ENCODE measurements around the gene SH3BGRL2. TPM values are rescaled to one million over a fixed set of nuclear protein-coding genes. Genes with fewer than 3 reads are reported as not detected.

The SH3BGRL2 gene
- total RNA-seq, 1 experiment from 2014 or later, result 11.8 TPM

- TF ChIP-seq CTCF (conservative IDR thresholded peaks at IDR 0.05), result no peak
- no peaks in the 10 kb centered on the region for H4K20me1 ChIP-seq (ENCODE audit: control insufficient read depth, insufficient read depth, insufficient read length)
- H2BK5ac ChIP-seq (ENCODE audit: insufficient read length, low read length), result no peak overlapping the region
Measured at GRCh38 chr6:79622364-79622763, 8.8 kb upstream of the SH3BGRL2 start.

More at GRCh38 chr6:79622364-79622763, 8.8 kb upstream of the SH3BGRL2 start:
- Mint-ChIP-seq H3K36me3 (ENCODE audit: insufficient read depth in 1 of 3, low read depth in 3 of 3) (no peaks in the 10 kb centered on the region), H3K4me1 (0 out of 4 replicates have a peak, but pooled peaks cover 0 to 5% of the 10 kb centered on the region in 2 experiments), H3K9me3 (no peaks in the 10 kb centered on the region), H3K27me3 (ENCODE audit: low read depth) (no peaks in the 10 kb centered on the region; the same call in 1 of the 2 replicates), H3K27ac (no peak overlapping the region), H3K4me3 (no peak overlapping the region)
- H2BK15ac ChIP-seq (ENCODE audit: low read depth, low read length), result no peak overlapping the region
- no peak overlapping the region for H3K23ac ChIP-seq (ENCODE audit: insufficient read length, low read depth, low read length)
- no peak overlapping the region for H2BK12ac ChIP-seq (ENCODE audit: insufficient read length, low read depth, low read length)
- no peaks in the 10 kb centered on the region for H3K9me3 ChIP-seq (ENCODE audit: control insufficient read depth, low read depth, low read length)
- H3K4me1 ChIP-seq (ENCODE audit: insufficient read depth, low read length), result no peaks in the 10 kb centered on the region
- no peak overlapping the region for H2BK120ac ChIP-seq (ENCODE audit: low read depth, low read length, poor library complexity, severe bottlenecking)
- H3K9ac ChIP-seq (ENCODE audit: extremely low read depth, insufficient read length, low read length), result no peak overlapping the region
- H3K27me3 ChIP-seq (ENCODE audit: insufficient read depth, low read length), result no peaks in the 10 kb centered on the region
- no peaks in the 10 kb centered on the region for H3K79me1 ChIP-seq (ENCODE audit: insufficient read depth, low read depth, low read length, poor library complexity, severe bottlenecking)
- no peak overlapping the region for H2BK20ac ChIP-seq (ENCODE audit: low read depth, low read length, poor library complexity, severe bottlenecking)
- no peak overlapping the region for H4K5ac ChIP-seq (ENCODE audit: insufficient read length, low read depth, low read length)
- no peak overlapping the region for H3K4ac ChIP-seq (ENCODE audit: low read depth, low read length)
- no peak overlapping the region for H2AFZ ChIP-seq (ENCODE audit: low read length)
- no peak overlapping the region for H2AK5ac ChIP-seq (ENCODE audit: insufficient read length, low read length)
- H3K56ac ChIP-seq (ENCODE audit: insufficient read length, low read depth, low read length), result no peak overlapping the region
- H3K18ac ChIP-seq (ENCODE audit: insufficient read length, low read depth, low read length), result no peak overlapping the region
- no peak overlapping the region for H3K4me2 ChIP-seq (ENCODE audit: insufficient read depth, insufficient read length, low read length)
- no CpG with 5 or more reads among the region's 1 CpG for WGBS (ENCODE audit: extremely low coverage, insufficient read length, low lambda C conversion rate)
- no peak overlapping the region for H4K91ac ChIP-seq (ENCODE audit: insufficient read length, low read depth, low read length)
- no peak overlapping the region for H3T11ph ChIP-seq (ENCODE audit: low read length)
- no peak overlapping the region for H3K14ac ChIP-seq (ENCODE audit: insufficient read depth, low read length)
- no peaks in the 10 kb centered on the region for H3K79me2 ChIP-seq (ENCODE audit: insufficient read depth, low read length)
- no peak overlapping the region for H3K27ac ChIP-seq (ENCODE audit: insufficient read length, low read depth, low read length)
- no peaks in the 10 kb centered on the region for H3K23me2 ChIP-seq (ENCODE audit: insufficient read length, low read depth, low read length, poor library complexity, severe bottlenecking)
- DNase-seq, result no peak
- no peak overlapping the region for H4K8ac ChIP-seq (replicated peaks; ENCODE audit: insufficient read length, low read depth, low read length)

All from H9 (cell line).